Motor neuron (in vitro differentiated cells): Measurements from ENCODE around the gene CARD11. TPM values are rescaled to one million over a fixed set of nuclear protein-coding genes. Genes with fewer than 3 reads are reported as not detected.

Experiments
- ATAC-seq, 8 experiments: fragments of 200-7000 bp; cut with Tn5 transposase; replicated peaks in 6 of 8; 2 replicates each; pipeline ENCODE4 v1.8.0; 2021; ENCODE audit warnings: mild to moderate bottlenecking in 8 of 8, moderate library complexity in 8 of 8
- H3K27ac ChIP-seq, 2 donors: fragments of 250-450 bp; sonication (Bioruptor Pico); 2 replicates each; pipeline ENCODE4 v1.9.0; 2021; ENCODE audit warnings: antibody characterized with exemption in 2 of 2, mild to moderate bottlenecking in 2 of 2, moderate library complexity in 1 of 2
- H3K4me1 ChIP-seq, 2 donors: fragments of 250-450 bp; sonication (Bioruptor Pico); replicated peaks in 1 of 2; 2 replicates each; pipeline ENCODE4 v1.6.1; 2021; ENCODE audit warnings: antibody characterized with exemption in 2 of 2, mild to moderate bottlenecking in 2 of 2, moderate library complexity in 1 of 2
- H3K4me3 ChIP-seq, 5 donors: fragments of 250-450 bp; sonication (Bioruptor Pico); 2 replicates each; pipeline ENCODE4 v1.9.0; 2021; ENCODE audit warnings: antibody characterized with exemption in 5 of 5, mild to moderate bottlenecking in 5 of 5, moderate library complexity in 4 of 5
- WGBS, 10 experiments: fragments of 450-650 bp; shearing (Covaris generic); methylation state at CpG; one replicate each; pipeline ENCODE4 v1.0.0; 2022; 5-methylcytosine and 5-hydroxymethylcytosine counted together
- in situ Hi-C, 9 experiments: fragments of 400-800 bp; cut with MboI; loops; one replicate each; pipeline ENCODE4 v1.15.0; 2021; ENCODE audit warnings: low sequenced_read_pairs in 9 of 9, low pct_unique_long_range_greater_than_20kb in 2 of 9; ENCODE audit not compliant: unreplicated experiment in 9 of 9
- total RNA-seq, 8 experiments: library from RNA; unstranded; fragments of 300-600 nt; gene quantifications; 2 replicates each; pipeline versions ENCODE4 v1.2.3 to v1.2.4, GENCODE V29; 2022

Gene CARD11
- total RNA-seq, 8 experiments from 2014 or later, result 0.05 to 0.91 (median 0.17) TPM; not detected in 2

GRCh38 chr7:2971914-2972834, 71.5 kb downstream of the CARD11 start:
- Histone ChIP-seq H3K27ac (no peak overlapping the region), H3K4me3 (no peak overlapping the region), H3K4me1 (peaks cover 7 to 8% of the 10 kb centered on the region in 2 donors)
- ATAC-seq, result no peak
- 0 to 100% (median 66%) methylated on average over 2 to 7 of the region's 7 CpGs; no CpG with 5 or more reads in 1 of the 10 experiments for WGBS, 10 experiments
- in situ Hi-C loops, result no loop called here

GRCh38 chr7:2970861-2971260, 72.8 kb downstream of the CARD11 start:
- Histone ChIP-seq H3K4me1 (peaks cover 3 to 4% of the 10 kb centered on the region in 2 donors), H3K4me3 (no peak overlapping the region), H3K27ac (no peak overlapping the region)
- ATAC-seq, result no peak
- 44 to 100% (median 77%) methylated on average over 1 to 8 of the region's 11 CpGs for WGBS, 10 experiments
- in situ Hi-C loops, result no loop called here

DNA sequence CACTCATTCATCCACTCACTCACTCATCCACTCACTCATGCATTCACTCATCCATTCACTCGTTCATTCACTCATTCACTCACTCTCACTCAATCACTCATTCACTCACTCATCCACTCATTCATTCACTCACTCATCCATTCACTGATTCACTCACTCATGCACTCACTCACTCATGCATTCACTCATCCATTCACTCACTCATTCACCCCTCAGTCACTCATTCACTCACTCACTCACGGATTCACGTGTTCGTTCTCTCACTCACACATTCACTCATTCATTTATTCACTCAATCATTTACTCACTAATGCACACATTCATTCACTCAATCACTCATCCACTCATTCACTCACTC, 73.4 kb downstream of the CARD11 start:
- in situ Hi-C loops, result no loop called here
- WGBS, 10 experiments, result 20 to 100% (median 83%) methylated on average over 3 to 4 of the region's 4 CpGs
- no peak for ATAC-seq
- Histone ChIP-seq H3K27ac (no peak overlapping the region), H3K4me3 (no peak overlapping the region), H3K4me1 (no peaks in the 10 kb centered on the region)

GRCh38 chr7:2969398-2970306, 74.0 kb downstream of the CARD11 start:
- no peak overlapping the region for H3K27ac ChIP-seq
- no peak overlapping the region for H3K4me3 ChIP-seq
- in situ Hi-C loops, result no loop called here
- no peak for ATAC-seq
- H3K4me1 ChIP-seq, result no peaks in the 10 kb centered on the region
- WGBS, 10 experiments, result 53 to 98% (median 88%) methylated on average over 3 to 6 of the region's 6 CpGs

GRCh38 chr7:2968616-2969397, 74.9 kb downstream of the CARD11 start:
- in situ Hi-C loops, result no loop called here
- no peak overlapping the region for H3K4me3 ChIP-seq
- 67 to 100% (median 84%) methylated on average over 2 to 11 of the region's 13 CpGs for WGBS, 10 experiments
- no peaks in the 10 kb centered on the region for H3K4me1 ChIP-seq
- no peak overlapping the region for H3K27ac ChIP-seq
- ATAC-seq, result no peak

DNA sequence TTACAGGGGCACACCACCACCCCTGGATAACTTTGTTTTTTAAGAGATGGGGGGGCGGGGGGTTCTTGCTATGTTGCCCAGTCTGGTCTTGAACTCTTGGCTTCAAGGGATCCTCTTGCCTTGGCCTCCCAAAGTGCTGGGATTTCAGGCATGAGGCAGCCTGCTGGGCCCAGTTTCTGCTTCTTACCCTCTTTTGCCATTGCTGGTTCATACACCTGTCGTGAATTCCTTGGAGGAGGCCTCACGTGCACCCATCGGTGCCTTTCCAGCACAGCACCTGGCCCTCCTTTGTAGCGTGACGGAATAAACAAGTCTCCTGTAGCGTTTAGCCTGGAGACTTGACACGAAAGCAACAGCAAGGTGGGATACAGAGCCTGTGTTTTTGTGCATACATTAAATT, 75.5 kb downstream of the CARD11 start:
- in situ Hi-C loops, result no loop called here
- H3K27ac ChIP-seq, result no peak overlapping the region
- no peaks in the 10 kb centered on the region for H3K4me1 ChIP-seq
- WGBS, 10 experiments, result 20 to 94% (median 61%) methylated on average over 1 to 7 of the region's 8 CpGs; no CpG with 5 or more reads in 3 of the 10 experiments
- no peak overlapping the region for H3K4me3 ChIP-seq
- ATAC-seq, result no peak

DNA sequence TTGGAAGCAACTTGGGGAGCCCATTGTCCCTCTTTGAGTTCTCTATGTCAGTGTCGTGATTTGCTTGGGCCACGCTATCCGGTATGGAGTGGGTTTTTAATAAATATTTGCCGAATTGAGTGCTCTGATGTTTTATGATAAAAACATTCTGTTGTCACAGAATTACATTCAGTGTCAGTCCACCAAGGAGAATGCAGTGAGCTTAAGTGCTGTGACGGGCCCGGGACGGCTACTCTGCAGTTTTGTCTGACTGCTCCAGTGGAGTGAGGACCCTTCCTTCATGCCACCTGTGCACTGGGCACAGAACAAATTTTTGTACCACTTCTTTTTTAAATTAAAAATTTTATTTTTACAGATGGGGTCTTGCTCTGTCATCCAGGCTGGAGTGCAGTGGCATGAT, 76.0 kb downstream of the CARD11 start:
- Histone ChIP-seq H3K4me3 (no peak overlapping the region), H3K4me1 (no peaks in the 10 kb centered on the region), H3K27ac (no peak overlapping the region)
- WGBS, 10 experiments, result 17 to 100% (median 94%) methylated on average over 1 to 5 of the region's 7 CpGs; no CpG with 5 or more reads in 2 of the 10 experiments
- ATAC-seq, result no peak
- in situ Hi-C loops, result no loop called here

DNA sequence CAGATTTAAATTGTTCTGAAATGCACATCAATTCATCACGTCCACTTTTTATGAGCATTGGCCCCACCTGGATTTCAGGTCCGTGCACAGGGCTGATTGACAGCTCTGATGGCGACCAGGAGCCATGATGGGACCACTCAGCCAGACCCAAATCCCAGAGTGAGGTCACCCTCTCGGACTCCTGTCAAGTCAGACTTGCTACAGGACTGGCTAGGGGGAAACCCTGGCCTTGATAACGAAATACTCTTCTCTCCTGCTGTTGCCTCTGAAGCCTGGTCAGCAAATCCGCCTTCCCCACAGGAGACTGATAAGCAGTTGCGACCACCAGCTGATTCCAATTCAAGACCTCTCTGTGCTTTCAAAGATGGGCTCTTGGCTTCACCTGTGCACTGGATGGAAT, 76.4 kb downstream of the CARD11 start:
- H3K27ac ChIP-seq, result no peak overlapping the region
- H3K4me3 ChIP-seq, result no peak overlapping the region
- 0 to 100% (median 83%) methylated on average over 1 to 5 of the region's 7 CpGs; no CpG with 5 or more reads in 1 of the 10 experiments for WGBS, 10 experiments
- ATAC-seq, result no peak
- H3K4me1 ChIP-seq, result no peaks in the 10 kb centered on the region
- in situ Hi-C loops, result no loop called here

DNA sequence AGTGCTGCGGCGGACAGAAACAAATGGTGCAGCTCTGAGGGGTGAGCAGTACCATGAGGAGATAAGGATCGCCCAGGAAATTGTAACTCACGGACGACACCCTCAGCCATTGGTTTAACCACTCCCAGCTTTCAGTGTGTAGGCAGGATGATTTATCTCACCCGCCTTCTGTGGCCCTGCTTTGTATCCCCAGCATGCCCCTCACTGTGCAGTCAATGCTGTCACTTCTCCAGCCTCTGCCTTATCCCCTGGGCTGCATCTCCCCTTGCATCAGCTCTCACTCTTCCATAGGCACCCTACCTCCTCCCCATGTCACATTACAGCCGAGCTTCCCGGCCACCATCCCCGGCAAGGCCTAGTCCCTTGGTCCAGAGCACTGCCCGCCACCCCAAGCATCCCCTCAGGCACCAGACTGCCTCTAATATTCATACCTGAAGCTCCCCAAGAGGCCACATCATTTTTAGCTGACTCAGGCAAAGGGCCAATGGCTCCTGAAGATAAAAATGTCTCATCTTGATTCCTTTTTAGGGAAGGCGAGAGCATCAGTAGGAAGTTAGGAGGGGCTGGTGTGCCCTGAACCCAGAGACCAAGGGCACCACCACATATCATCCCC, 77.1 kb downstream of the CARD11 start:
- in situ Hi-C loops, result no loop called here

GRCh38 chr7:2965745-2966270, 77.9 kb downstream of the CARD11 start:
- H3K4me1 ChIP-seq, result no peaks in the 10 kb centered on the region
- in situ Hi-C loops, result no loop called here

More for the DNA sequence above, 77.1 kb downstream of the CARD11 start:
- peak in 4 of 8 experiments; percentile 42 to 66 (median 50) for ATAC-seq
- Histone ChIP-seq H3K4me1 (no peaks in the 10 kb centered on the region), H3K4me3 (no peak overlapping the region), H3K27ac (no peak overlapping the region)
- WGBS, 10 experiments, result 31 to 100% (median 75%) methylated on average over 1 to 6 of the region's 11 CpGs; no CpG with 5 or more reads in 3 of the 10 experiments

GRCh38 chr7:2965301-2965700, 78.4 kb downstream of the CARD11 start:
- Histone ChIP-seq H3K27ac (no peak overlapping the region), H3K4me1 (no peaks in the 10 kb centered on the region), H3K4me3 (no peak overlapping the region)
- 33 to 100% (median 67%) methylated on average over 1 of the region's 1 CpG; no CpG with 5 or more reads in 3 of the 10 experiments for WGBS, 10 experiments
- in situ Hi-C loops, result no loop called here
- no peak for ATAC-seq

More at GRCh38 chr7:2965745-2966270, 77.9 kb downstream of the CARD11 start:
- WGBS, 10 experiments, result 0 to 100% (median 83%) methylated on average over 1 of the region's 1 CpG; no CpG with 5 or more reads in 5 of the 10 experiments
- no peak for ATAC-seq
- Histone ChIP-seq H3K27ac (no peak overlapping the region), H3K4me3 (no peak overlapping the region)

DNA sequence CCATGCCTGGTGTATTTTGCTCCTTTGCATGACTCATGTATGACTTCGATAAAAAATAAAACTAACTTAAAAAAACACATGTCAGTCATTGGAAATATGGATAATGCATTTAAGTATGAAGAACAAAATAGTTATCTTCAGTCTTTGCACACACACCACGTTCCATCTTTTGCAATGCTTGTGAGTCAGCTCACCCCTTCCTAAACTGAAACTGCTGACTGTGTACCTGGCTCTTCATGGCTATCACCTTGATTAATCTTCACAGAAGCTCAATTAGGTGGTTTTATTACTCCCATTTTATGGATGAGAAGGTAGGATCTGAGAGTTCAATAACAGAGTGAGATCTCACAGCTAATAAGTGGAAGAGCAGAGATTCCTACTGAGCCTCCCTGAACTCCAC, 79.5 kb downstream of the CARD11 start:
- H3K27ac ChIP-seq, result no peak overlapping the region
- no peak overlapping the region for H3K4me3 ChIP-seq
- WGBS, 10 experiments, result 0 to 100% (median 38%) methylated on average over 1 to 2 of the region's 2 CpGs; no CpG with 5 or more reads in 2 of the 10 experiments
- no peaks in the 10 kb centered on the region for H3K4me1 ChIP-seq
- in situ Hi-C loops, result no loop called here
- ATAC-seq, result no peak
